ENCODE data around the gene RAD54L2. TPM values are rescaled to one million over a fixed set of nuclear protein-coding genes. Genes with fewer than 3 reads are reported as not detected.
"Not testable (repeated sequence)": the region's sequence is repeated elsewhere in the genome, so short reads cannot be mapped to it uniquely, and the experiment has no call there.

RAD54L2 gene
- polyA plus RNA-seq, 3 donors: 3.6 to 7.3 (median 3.6) TPM

DNA sequence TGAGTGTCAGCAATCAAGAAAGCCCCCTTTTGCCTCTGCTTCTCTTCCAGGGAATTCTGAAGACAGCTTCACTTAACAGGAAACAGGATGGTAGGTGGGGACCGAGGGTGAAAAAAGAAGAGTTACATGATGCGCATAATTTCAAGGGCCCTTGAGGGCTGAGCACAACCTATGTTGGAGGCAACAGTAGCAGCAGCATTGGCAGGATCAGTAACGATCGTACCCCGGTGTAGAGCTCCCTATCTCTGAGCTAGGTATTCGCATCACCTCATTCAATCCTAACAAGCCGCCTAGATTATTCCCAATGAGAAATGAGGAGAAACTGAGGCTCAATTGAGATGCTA is 432 bp upstream of the RAD54L2 start:
- H3K79me2 ChIP-seq (ENCODE audit: insufficient read depth, low read length): peaks cover 44% of the 10 kb centered on the region
- 13% methylated on average over 1 of the region's 7 CpGs for WGBS (ENCODE audit: insufficient coverage)
- Mint-ChIP-seq H3K4me1 (peaks cover 29% of the 10 kb centered on the region), H3K9me3 (no peaks in the 10 kb centered on the region), H3K4me3 (peak overlapping the region; percentile 82 to 90), H3K27me3 (ENCODE audit: low read depth in 3 of 3) (peaks cover 0 to 7% (median 3%) of the 10 kb centered on the region in 3 donors), H3K36me3 (peaks cover 8 to 9% of the 10 kb centered on the region in 2 donors), H3K27ac (peak overlapping the region in 6 of 7 donors; percentile 42 to 80 (median 56))
- H3K9me3 ChIP-seq (replicated peaks in 1 of 2; ENCODE audit: control insufficient read depth in 1 of 2, insufficient read depth in 1 of 2, low read length in 2 of 2): no peaks in the 10 kb centered on the region
- peak overlapping the region; percentile 97 for H3K9ac ChIP-seq (ENCODE audit: insufficient read depth, low read length, poor library complexity, severe bottlenecking)
- intact Hi-C loops (cut with micrococcal nuclease): no loop called here
- peaks cover 18 to 26% of the 10 kb centered on the region in 2 donors for H3K4me1 ChIP-seq (ENCODE audit: control insufficient read depth in 1 of 2, insufficient read depth in 2 of 2, low read length in 2 of 2)
- DNase-seq: no peak
- H3K27me3 ChIP-seq (ENCODE audit: control insufficient read depth in 2 of 2, insufficient read depth in 2 of 2, low read length in 2 of 2): no peaks in the 10 kb centered on the region
- H3K4me3 ChIP-seq (replicated peaks in 1 of 3; ENCODE audit: low read depth in 2 of 3, low read length in 3 of 3): peak overlapping the region; percentile 61 to 93 (median 90)
- TF ChIP-seq, protein P1, sequence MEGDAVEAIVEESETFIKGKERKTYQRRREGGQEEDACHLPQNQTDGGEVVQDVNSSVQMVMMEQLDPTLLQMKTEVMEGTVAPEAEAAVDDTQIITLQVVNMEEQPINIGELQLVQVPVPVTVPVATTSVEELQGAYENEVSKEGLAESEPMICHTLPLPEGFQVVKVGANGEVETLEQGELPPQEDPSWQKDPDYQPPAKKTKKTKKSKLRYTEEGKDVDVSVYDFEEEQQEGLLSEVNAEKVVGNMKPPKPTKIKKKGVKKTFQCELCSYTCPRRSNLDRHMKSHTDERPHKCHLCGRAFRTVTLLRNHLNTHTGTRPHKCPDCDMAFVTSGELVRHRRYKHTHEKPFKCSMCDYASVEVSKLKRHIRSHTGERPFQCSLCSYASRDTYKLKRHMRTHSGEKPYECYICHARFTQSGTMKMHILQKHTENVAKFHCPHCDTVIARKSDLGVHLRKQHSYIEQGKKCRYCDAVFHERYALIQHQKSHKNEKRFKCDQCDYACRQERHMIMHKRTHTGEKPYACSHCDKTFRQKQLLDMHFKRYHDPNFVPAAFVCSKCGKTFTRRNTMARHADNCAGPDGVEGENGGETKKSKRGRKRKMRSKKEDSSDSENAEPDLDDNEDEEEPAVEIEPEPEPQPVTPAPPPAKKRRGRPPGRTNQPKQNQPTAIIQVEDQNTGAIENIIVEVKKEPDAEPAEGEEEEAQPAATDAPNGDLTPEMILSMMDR (IDR thresholded peaks at IDR 0.05): no peak
- H2AFZ ChIP-seq (ENCODE audit: insufficient read depth, low read depth, low read length, poor library complexity, severe bottlenecking): peak overlapping the region; percentile 100
- peak overlapping the region; percentile 95 for H3K4me2 ChIP-seq (replicated peaks; ENCODE audit: extremely low read depth, low read length, poor library complexity, severe bottlenecking)
- H3K36me3 ChIP-seq (replicated peaks in 1 of 2; ENCODE audit: control insufficient read depth in 1 of 2, insufficient read depth in 2 of 2, low read length in 2 of 2): peaks cover 6 to 15% of the 10 kb centered on the region in 2 donors
- peaks cover 3% of the 10 kb centered on the region for H4K20me1 ChIP-seq (ENCODE audit: insufficient read depth, low read length)
- H3K27ac ChIP-seq (ENCODE audit: low read depth in 1 of 2, low read length in 2 of 2): peak overlapping the region in 1 of 2 donors; percentile 83

- H3K9me3 Mint-ChIP-seq: no peaks in the 10 kb centered on the region
Measured at GRCh38 chr3:51539291-51539941, 897 bp downstream of the RAD54L2 start.

GRCh38 chr3:51542596-51542995 is 4.1 kb downstream of the RAD54L2 start:
- H3K27me3 ChIP-seq (ENCODE audit: control insufficient read depth in 2 of 2, insufficient read depth in 2 of 2, low read length in 2 of 2); intact Hi-C loops (cut with micrococcal nuclease); DNase-seq; H3K4me3 ChIP-seq (replicated peaks in 1 of 3; ENCODE audit: low read depth in 2 of 3, low read length in 3 of 3); H3K9ac ChIP-seq (ENCODE audit: insufficient read depth, low read length, poor library complexity, severe bottlenecking); H3K9me3 Mint-ChIP-seq; H3K27me3 Mint-ChIP-seq (ENCODE audit: low read depth in 3 of 3); H2AFZ ChIP-seq (ENCODE audit: insufficient read depth, low read depth, low read length, poor library complexity, severe bottlenecking); H3K27ac ChIP-seq (ENCODE audit: low read depth in 1 of 2, low read length in 2 of 2); H4K20me1 ChIP-seq (ENCODE audit: insufficient read depth, low read length); H3K4me2 ChIP-seq (replicated peaks; ENCODE audit: extremely low read depth, low read length, poor library complexity, severe bottlenecking); H3K4me3 Mint-ChIP-seq; H3K9me3 ChIP-seq (replicated peaks in 1 of 2; ENCODE audit: control insufficient read depth in 1 of 2, insufficient read depth in 1 of 2, low read length in 2 of 2): not testable (repeated sequence)
- peak overlapping the region in 1 of 7 donors; percentile 41 for H3K27ac Mint-ChIP-seq
- H3K36me3 Mint-ChIP-seq: peaks cover 22 to 44% of the 10 kb centered on the region in 2 donors
- 100% methylated on average over 2 of the region's 11 CpGs for WGBS (ENCODE audit: insufficient coverage)
- peaks cover 17 to 25% of the 10 kb centered on the region in 2 donors for H3K4me1 ChIP-seq (ENCODE audit: control insufficient read depth in 1 of 2, insufficient read depth in 2 of 2, low read length in 2 of 2)
- peaks cover 52% of the 10 kb centered on the region for H3K79me2 ChIP-seq (ENCODE audit: insufficient read depth, low read length)
- peaks cover 17 to 45% of the 10 kb centered on the region in 2 donors for H3K36me3 ChIP-seq (replicated peaks in 1 of 2; ENCODE audit: control insufficient read depth in 1 of 2, insufficient read depth in 2 of 2, low read length in 2 of 2)
- peaks cover 27% of the 10 kb centered on the region for H3K4me1 Mint-ChIP-seq

More at GRCh38 chr3:51539291-51539941, 897 bp downstream of the RAD54L2 start:
- Histone ChIP-seq H3K27ac (ENCODE audit: low read depth in 1 of 2, low read length in 2 of 2) (peak overlapping the region; percentile 55 to 83), H3K79me2 (ENCODE audit: insufficient read depth, low read length) (peaks cover 45% of the 10 kb centered on the region), H4K20me1 (ENCODE audit: insufficient read depth, low read length) (peaks cover 3% of the 10 kb centered on the region), H3K9ac (ENCODE audit: insufficient read depth, low read length, poor library complexity, severe bottlenecking) (peak overlapping the region; percentile 97), H3K27me3 (ENCODE audit: control insufficient read depth in 2 of 2, insufficient read depth in 2 of 2, low read length in 2 of 2) (no peaks in the 10 kb centered on the region), H3K4me3 (replicated peaks in 1 of 3; ENCODE audit: low read depth in 2 of 3, low read length in 3 of 3) (peak overlapping the region; percentile 86 to 93 (median 90)), H3K9me3 (replicated peaks in 1 of 2; ENCODE audit: control insufficient read depth in 1 of 2, insufficient read depth in 1 of 2, low read length in 2 of 2) (no peaks in the 10 kb centered on the region), H3K4me2 (replicated peaks; ENCODE audit: extremely low read depth, low read length, poor library complexity, severe bottlenecking) (peak overlapping the region; percentile 95), H3K4me1 (ENCODE audit: control insufficient read depth in 1 of 2, insufficient read depth in 2 of 2, low read length in 2 of 2) (peaks cover 18 to 26% of the 10 kb centered on the region in 2 donors), H3K36me3 (replicated peaks in 1 of 2; ENCODE audit: control insufficient read depth in 1 of 2, insufficient read depth in 2 of 2, low read length in 2 of 2) (peaks cover 9 to 28% of the 10 kb centered on the region in 2 donors), H2AFZ (ENCODE audit: insufficient read depth, low read depth, low read length, poor library complexity, severe bottlenecking) (peak overlapping the region; percentile 100)
- intact Hi-C loops (cut with micrococcal nuclease): no loop called here
- Mint-ChIP-seq H3K36me3 (peaks cover 15 to 21% of the 10 kb centered on the region in 2 donors), H3K4me3 (peak overlapping the region; percentile 94 to 95), H3K27me3 (ENCODE audit: low read depth in 3 of 3) (peaks cover 0 to 5% (median 3%) of the 10 kb centered on the region in 3 donors), H3K27ac (peak overlapping the region; percentile 70 to 94 (median 87)), H3K4me1 (peaks cover 29% of the 10 kb centered on the region)
- WGBS (ENCODE audit: insufficient coverage): 6% methylated on average over 11 of the region's 11 CpGs
- DNase-seq: peak in 1 of 3 donors; percentile 12
- TF ChIP-seq, protein P1 (IDR thresholded peaks at IDR 0.05): no peak

All from CD14-positive monocyte (primary cell).